Esophagus muscularis mucosa (tissue), 4 donors: Measurements from ENCODE around the gene SPATA33. TPM values are rescaled to one million over a fixed set of nuclear protein-coding genes. Genes with fewer than 3 reads are reported as not detected.

Experiments used
- DNase-seq: peaks from one replicate; pipeline ENCODE4 v3.0.0-alpha.2; 2017; ENCODE audit errors: extremely low spot score
- H3K27ac ChIP-seq, 4 donors: fragments of 200-600 bp; sonication (generic); replicated peaks in 1 of 4; 1 replicate in 3 of 4; 2 replicates in 1 of 4; pipeline ENCODE4 v1.5.1; 2016 to 2019; ENCODE audit warnings: mild to moderate bottlenecking in 1 of 4
- H3K27me3 ChIP-seq, 4 donors: fragments of 200-600 bp; sonication (generic); one replicate each; pipeline versions ENCODE4 v1.5.1 to v1.6.0; 2016 to 2019
- H3K36me3 ChIP-seq, 4 donors: fragments of 200-600 bp; sonication (generic); one replicate each; pipeline ENCODE4 v1.5.1; 2016 to 2019
- H3K4me1 ChIP-seq, 4 donors: fragments of 200-600 bp; sonication (generic); one replicate each; pipeline ENCODE4 v1.5.1; 2016 to 2019
- H3K4me3 ChIP-seq, 4 donors: fragments of 200-600 bp; sonication (generic); 1 replicate in 2 of 4; 2 replicates in 2 of 4; pipeline ENCODE4 v1.5.1; 2016 to 2019; ENCODE audit warnings: mild to moderate bottlenecking in 4 of 4, moderate library complexity in 1 of 4
- H3K9me3 ChIP-seq, 4 donors: fragments of 200-600 bp; sonication (generic); 1 replicate in 3 of 4; 2 replicates in 1 of 4; pipeline ENCODE4 v1.5.1; 2016 to 2019
- CTCF ChIP-seq, 3 experiments: fragments of 200-600 bp in 2 of 3; fragments of 450-650 bp in 1 of 3; sonication (generic) in 2 of 3; IDR thresholded peaks; one replicate each; pipeline ENCODE4 v1.5.1; 2017 to 2019; ENCODE audit warnings: antibody characterized with exemption in 3 of 3, mild to moderate bottlenecking in 2 of 3, moderate library complexity in 1 of 3
- EP300 ChIP-seq: sonication (generic); formaldehyde crosslinking; IDR thresholded peaks from one replicate; pipeline ENCODE4 v1.6.1; 2017; ENCODE audit warnings: antibody characterized with exemption
- POLR2A ChIP-seq: fragments of 450-650 bp; IDR thresholded peaks from one replicate; pipeline ENCODE4 v1.6.1; 2017; ENCODE audit warnings: antibody characterized with exemption, moderate library complexity, mild to moderate bottlenecking, low read depth
- POLR2AphosphoS5 ChIP-seq, 2 donors: sonication (generic); formaldehyde crosslinking; IDR thresholded peaks; one replicate each; pipeline ENCODE4 v1.6.1; 2017; ENCODE audit warnings: antibody characterized with exemption in 2 of 2
- WGBS: methylation state at CpG from one replicate; pipeline ENCODE4 v1.1.5; 2018; 5-methylcytosine and 5-hydroxymethylcytosine counted together
- intact Hi-C: fragments of 100-400 bp; cut with DNase I; formaldehyde crosslinking; loops from one replicate; pipeline ENCODE4 v1.15.1; 2023
- total RNA-seq, 4 donors: library from RNA; depleted of rRNA; stranded (reverse); fragments of >200 nt; gene quantifications; one replicate each; pipeline versions ENCODE4 v1.1.0 to v1.2.1, GENCODE V29; 2016

Gene SPATA33
- total RNA-seq, 4 donors from 2014 or later = 2.2 to 4.9 (median 3.6) TPM

GRCh38 chr16:89619840-89620239 lies 37.8 kb upstream of the SPATA33 start:
- no peak for DNase-seq
- Histone ChIP-seq H3K36me3 (no peaks in the 10 kb centered on the region), H3K9me3 (no peaks in the 10 kb centered on the region), H3K27me3 (peaks cover 0 to 82% (median 11%) of the 10 kb centered on the region in 4 donors), H3K27ac (no peak overlapping the region), H3K4me3 (no peak overlapping the region), H3K4me1 (peaks cover 0 to 7% (median 2%) of the 10 kb centered on the region in 4 donors)
- TF ChIP-seq POLR2A (no peak), EP300 (no peak), CTCF (IDR thresholded peaks at IDR 0.05) (no peak), POLR2AphosphoS5 (IDR thresholded peaks at IDR 0.05) (no peak)
- intact Hi-C loops = no loop called here
- 54% methylated on average over 10 of the region's 12 CpGs for WGBS

- Histone ChIP-seq H3K9me3 (no peaks in the 10 kb centered on the region), H3K27ac (no peak overlapping the region), H3K36me3 (no peaks in the 10 kb centered on the region), H3K27me3 (peaks cover 0 to 76% (median 6%) of the 10 kb centered on the region in 4 donors), H3K4me1 (peaks cover 0 to 4% (median 2%) of the 10 kb centered on the region in 4 donors), H3K4me3 (no peak overlapping the region)
- 80% methylated on average over 9 of the region's 16 CpGs for WGBS
- DNase-seq = no peak
- intact Hi-C loops = no loop called here
- TF ChIP-seq POLR2A (no peak), POLR2AphosphoS5 (IDR thresholded peaks at IDR 0.05) (no peak), CTCF (IDR thresholded peaks at IDR 0.05) (no peak), EP300 (no peak)
These were observed 37.2 kb upstream of the SPATA33 start for GRCh38 chr16:89620406-89620841.

GRCh38 chr16:89621136-89621697 lies 36.4 kb upstream of the SPATA33 start:
- no peak for TF ChIP-seq POLR2AphosphoS5 (IDR thresholded peaks at IDR 0.05)
- H3K4me3 ChIP-seq = no peak overlapping the region
- WGBS = 60% methylated on average over 11 of the region's 18 CpGs
- H3K4me1 ChIP-seq = peaks cover 0 to 4% (median 0%) of the 10 kb centered on the region in 4 donors
- no peak for DNase-seq
- H3K9me3 ChIP-seq = no peaks in the 10 kb centered on the region
- H3K27ac ChIP-seq = no peak overlapping the region
- no peaks in the 10 kb centered on the region for H3K36me3 ChIP-seq
- intact Hi-C loops = no loop called here
- peaks cover 0 to 73% (median 3%) of the 10 kb centered on the region in 4 donors for H3K27me3 ChIP-seq

- Histone ChIP-seq H3K36me3 (no peaks in the 10 kb centered on the region), H3K9me3 (no peaks in the 10 kb centered on the region), H3K27ac (no peak overlapping the region), H3K4me1 (peaks cover 0 to 4% (median 0%) of the 10 kb centered on the region in 4 donors), H3K27me3 (peaks cover 0 to 67% (median 3%) of the 10 kb centered on the region in 4 donors), H3K4me3 (no peak overlapping the region)
- TF ChIP-seq CTCF (IDR thresholded peaks at IDR 0.05) = no peak
- TF ChIP-seq POLR2AphosphoS5 (IDR thresholded peaks at IDR 0.05) = no peak
- no peak for TF ChIP-seq POLR2A
- no peak for TF ChIP-seq EP300
- WGBS = 86% methylated on average over 19 of the region's 32 CpGs
- intact Hi-C loops = no loop called here
- no peak for DNase-seq
These were observed 35.8 kb upstream of the SPATA33 start for GRCh38 chr16:89621698-89622409.

GRCh38 chr16:89623511-89624261 lies 34.0 kb upstream of the SPATA33 start:
- Histone ChIP-seq H3K27ac (peak overlapping the region in 1 of 4 donors; percentile 30), H3K36me3 (no peaks in the 10 kb centered on the region), H3K4me1 (peaks cover 0 to 4% (median 0%) of the 10 kb centered on the region in 4 donors), H3K4me3 (no peak overlapping the region), H3K9me3 (no peaks in the 10 kb centered on the region), H3K27me3 (peaks cover 0 to 49% (median 3%) of the 10 kb centered on the region in 4 donors)
- TF ChIP-seq POLR2A (no peak), POLR2AphosphoS5 (IDR thresholded peaks at IDR 0.05) (no peak), CTCF (IDR thresholded peaks at IDR 0.05) (no peak), EP300 (no peak)
- intact Hi-C loops = no loop called here
- no peak for DNase-seq
- WGBS = 36% methylated on average over 28 of the region's 28 CpGs
